Upper lobe of left lung (tissue), 4 donors: ENCODE measurements around the gene UBN1.

Experiments
- CTCF ChIP-seq, 6 experiments: fragments of 450-650 bp in 4 of 6; fragments of 200-600 bp in 2 of 6; sonication (generic) in 2 of 6; IDR thresholded peaks; one replicate each; pipeline ENCODE4 v1.5.1; 2016 to 2019; ENCODE audit warnings: antibody characterized with exemption in 6 of 6
- POLR2A ChIP-seq, 4 donors: fragments of 450-650 bp; IDR thresholded peaks; one replicate each; pipeline ENCODE4 v1.5.1; 2016 to 2017; ENCODE audit warnings: antibody characterized with exemption in 4 of 4, mild to moderate bottlenecking in 2 of 4
- POLR2AphosphoS5 ChIP-seq, 2 donors: sonication (generic); formaldehyde crosslinking; IDR thresholded peaks; one replicate each; pipeline ENCODE4 v1.5.1; 2017; ENCODE audit warnings: antibody characterized with exemption in 2 of 2

GRCh38 chr16:4839942-4840341, 7.3 kb upstream of the UBN1 start:
- TF ChIP-seq POLR2AphosphoS5 (IDR thresholded peaks at IDR 0.05) (no peak), CTCF (IDR thresholded peaks at IDR 0.05) (no peak), POLR2A (IDR thresholded peaks at IDR 0.05) (no peak)
